Forelimb muscle (tissue), 1 donor: ENCODE results near the gene FLRT2. TPM values are rescaled to one million over a fixed set of nuclear protein-coding genes. Genes with fewer than 3 reads are reported as not detected.
A peak's percentile ranks its signal among the peaks of the same experiment; 100 is the strongest.

Experiments
- DNase-seq: peaks from one replicate; pipeline ENCODE4 v3.0.0-alpha.2; 2013; ENCODE audit warnings: low read depth
- polyA plus RNA-seq: library from polyadenylated mRNA; unstranded; fragments of 120-200 nt; gene quantifications from one replicate; pipeline ENCODE4 v1.2.1, GENCODE V29; 2013; ENCODE audit not compliant: insufficient read length

The FLRT2 gene, protein sequence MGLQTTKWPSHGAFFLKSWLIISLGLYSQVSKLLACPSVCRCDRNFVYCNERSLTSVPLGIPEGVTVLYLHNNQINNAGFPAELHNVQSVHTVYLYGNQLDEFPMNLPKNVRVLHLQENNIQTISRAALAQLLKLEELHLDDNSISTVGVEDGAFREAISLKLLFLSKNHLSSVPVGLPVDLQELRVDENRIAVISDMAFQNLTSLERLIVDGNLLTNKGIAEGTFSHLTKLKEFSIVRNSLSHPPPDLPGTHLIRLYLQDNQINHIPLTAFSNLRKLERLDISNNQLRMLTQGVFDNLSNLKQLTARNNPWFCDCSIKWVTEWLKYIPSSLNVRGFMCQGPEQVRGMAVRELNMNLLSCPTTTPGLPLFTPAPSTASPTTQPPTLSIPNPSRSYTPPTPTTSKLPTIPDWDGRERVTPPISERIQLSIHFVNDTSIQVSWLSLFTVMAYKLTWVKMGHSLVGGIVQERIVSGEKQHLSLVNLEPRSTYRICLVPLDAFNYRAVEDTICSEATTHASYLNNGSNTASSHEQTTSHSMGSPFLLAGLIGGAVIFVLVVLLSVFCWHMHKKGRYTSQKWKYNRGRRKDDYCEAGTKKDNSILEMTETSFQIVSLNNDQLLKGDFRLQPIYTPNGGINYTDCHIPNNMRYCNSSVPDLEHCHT
- polyA plus RNA-seq = 87.7 TPM

DNA sequence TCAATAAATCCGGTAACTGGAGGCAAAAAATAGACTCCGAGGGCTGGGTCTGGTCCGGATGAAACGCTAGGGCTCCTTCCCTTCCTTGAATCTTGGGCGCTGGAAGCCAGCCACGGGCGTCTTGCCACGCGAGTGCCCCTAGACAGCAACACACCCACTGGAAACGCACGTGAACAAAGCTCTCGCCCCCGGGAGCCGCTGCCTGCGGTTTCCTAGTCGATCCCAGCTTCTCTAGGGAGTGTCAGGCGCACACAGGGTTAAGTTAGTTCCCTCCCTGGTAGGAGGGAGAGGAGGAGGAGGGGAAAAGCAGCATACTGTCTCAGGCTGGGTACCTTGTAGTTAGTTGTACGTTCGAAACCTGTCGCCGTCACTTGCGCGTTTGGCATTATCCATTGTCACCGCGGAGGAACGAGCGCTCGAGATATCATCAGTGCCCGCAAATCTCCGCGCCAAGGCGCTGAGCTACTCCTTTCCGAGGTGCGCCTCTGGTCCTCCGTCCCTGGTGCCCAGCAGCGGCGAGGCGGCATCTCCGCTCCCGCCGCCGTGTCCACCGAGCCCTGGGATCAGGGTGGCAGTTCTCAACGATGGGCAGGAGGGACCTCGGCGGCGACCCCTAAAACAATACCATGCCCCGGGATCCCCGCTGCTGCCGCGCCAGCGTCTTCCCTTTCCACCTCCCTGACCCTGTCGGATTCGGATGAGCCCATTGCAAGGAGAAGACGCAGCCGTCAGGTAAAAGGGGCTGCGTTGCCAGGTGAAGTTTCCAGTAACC lies at the start of gene FLRT2:
Gene FLRT2 (plus strand): TSS at position 342 of the 772 bp plus-strand sequence. CDS start 91,371 bp downstream, outside the sequence.
- peak; percentile 60 for DNase-seq

DNA sequence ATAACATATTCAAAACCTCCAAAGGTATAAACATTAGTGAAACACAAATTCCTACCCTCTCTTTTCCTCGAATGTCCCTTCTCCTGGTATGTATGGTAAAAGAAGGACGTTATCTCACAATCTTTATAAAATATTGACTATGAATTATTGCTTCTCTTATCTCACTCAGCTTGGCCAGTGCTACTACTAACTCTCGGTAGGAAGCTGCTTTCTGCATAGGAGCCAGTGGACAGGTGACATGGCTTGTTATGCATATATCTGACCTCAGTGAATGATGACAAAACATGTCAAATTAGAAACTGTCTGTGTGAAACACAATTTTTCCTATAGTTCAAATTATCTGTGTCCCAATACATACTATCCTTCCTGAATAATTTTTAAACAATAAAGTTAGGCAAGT lies 48.5 kb upstream of the FLRT2 start:
- no peak for DNase-seq

DNA sequence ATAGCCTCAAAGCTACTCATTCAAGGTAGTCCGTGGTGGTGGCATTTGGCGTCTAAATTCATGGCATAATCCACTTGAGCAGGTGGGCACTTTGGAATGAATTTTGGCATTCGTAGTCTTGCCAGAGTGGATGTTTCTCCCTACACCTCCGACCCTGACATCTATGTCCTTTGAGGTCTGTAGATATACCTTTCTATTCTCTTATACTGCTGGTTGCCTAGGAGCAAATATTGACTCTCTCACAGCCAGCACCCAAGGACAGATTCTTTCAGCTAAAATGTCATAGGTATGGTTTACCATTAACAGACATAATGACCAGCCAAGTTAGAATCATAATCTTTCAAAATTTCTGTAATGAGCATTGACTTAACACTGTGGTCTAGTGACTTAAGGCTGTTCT lies 47.4 kb upstream of the FLRT2 start:
- no peak for DNase-seq

DNA sequence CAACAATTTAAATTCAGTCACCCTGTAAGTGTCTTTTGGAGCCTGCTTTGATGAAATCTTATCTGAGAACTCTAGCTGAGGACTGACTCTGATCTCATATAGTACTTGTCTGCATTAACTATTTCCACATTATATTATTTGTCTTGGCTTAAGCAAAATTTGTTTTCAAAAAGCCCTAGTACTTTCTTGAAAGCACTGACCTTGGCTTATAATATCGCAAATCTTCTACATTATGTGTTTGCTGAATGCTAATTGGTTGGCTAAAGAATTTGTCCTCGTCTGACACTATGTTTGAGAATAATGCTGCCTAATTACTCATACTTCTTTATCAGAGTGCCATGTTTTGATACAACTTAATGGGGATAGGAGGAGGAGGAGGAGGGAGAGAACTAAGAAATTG lies 46.9 kb upstream of the FLRT2 start:
- DNase-seq = no peak

DNA sequence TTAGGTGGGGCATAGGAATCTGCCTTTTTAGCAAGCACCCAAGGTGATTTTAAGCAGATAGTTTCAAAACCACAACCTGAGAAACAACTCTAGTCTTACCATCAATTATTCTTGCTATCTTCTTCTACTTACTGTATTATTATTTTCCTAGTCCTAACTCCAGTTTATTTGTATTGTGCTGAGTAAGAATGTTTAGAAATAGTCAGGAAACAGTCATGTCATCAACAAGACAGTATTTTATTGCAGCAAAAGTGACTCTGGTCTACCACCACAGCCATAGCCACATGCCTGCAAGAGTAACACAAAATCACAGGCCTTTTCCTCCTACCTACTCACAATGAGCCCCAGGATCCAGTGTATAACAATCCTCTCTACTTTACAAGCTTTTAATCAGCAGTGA lies 46.3 kb upstream of the FLRT2 start:
- no peak for DNase-seq

DNA sequence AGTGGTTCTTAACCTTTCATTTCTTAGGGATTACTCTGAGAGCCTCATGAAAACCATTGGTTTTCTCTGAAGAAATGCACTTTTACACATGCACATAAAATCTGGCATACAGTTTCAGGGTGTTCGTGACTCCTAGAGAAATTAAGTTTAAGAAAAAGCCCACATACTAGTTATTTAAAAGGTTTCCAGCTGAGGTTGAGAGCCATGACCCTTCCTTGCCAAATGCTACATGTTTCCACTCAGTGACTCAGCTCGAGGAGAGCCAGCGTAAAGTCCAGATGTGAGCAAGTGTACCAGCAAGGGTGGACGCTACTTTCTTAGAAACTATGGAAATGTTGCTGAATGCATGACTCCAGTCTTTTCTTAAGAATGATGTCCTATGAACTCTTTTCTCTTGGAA lies 42.7 kb upstream of the FLRT2 start:
- DNase-seq = no peak

DNA sequence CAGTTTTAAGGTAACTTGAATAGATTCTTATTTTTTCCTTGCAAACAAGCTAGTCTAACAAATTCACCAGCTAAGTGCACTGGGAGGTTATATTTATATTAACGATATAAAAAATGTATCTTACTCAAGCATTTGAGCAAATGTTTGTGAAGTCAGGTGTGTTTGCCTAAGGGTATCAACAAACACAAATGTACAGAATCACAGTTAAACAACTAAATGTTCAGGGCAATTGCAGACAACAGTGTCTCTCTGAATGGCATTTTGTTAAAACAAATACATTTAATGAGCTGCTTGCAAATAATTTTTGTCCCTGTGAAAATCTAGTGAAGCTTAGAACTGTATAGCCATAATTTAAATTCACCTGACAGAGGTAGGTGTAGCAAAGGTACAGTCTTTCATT lies 28.2 kb upstream of the FLRT2 start:
- no peak for DNase-seq

DNA sequence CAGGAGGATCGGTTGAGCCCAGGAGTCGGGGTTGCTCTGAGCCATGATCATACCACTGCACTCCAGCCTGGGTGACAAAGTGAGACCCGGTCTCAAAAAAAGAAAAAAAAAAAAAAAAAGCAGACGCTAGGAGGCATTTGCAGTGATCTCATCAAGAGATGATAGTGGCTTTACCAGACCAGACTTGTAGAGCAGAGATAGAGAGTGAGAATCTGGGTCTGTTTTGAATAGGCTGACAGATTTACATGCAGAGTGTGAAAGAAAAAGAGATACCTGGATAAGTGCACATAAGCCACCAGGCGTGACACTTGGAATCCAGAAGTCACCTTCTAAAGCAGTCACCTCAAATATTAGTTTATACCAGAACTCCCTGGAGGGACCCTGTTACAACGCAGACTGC lies 21.1 kb upstream of the FLRT2 start:
- DNase-seq = no peak

DNA sequence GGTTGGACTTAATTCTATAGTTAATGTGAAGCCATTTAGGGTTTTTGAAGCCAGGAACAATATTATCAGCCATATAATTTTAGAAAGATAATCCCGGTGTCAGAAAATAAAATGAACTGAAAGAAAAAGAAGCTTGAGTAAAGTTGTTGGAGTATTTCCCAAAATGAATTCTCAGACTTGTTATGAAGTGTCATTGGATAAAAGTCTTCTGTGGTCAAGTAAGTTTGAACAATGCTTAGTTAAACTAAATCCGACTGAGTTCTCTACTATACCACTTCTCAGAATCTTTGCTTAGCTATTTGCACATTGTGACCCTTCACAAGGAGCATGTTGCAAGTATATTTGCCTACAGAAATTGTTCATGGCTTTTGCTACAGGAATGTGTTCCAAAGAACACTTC lies 17.5 kb upstream of the FLRT2 start:
- no peak for DNase-seq

DNA sequence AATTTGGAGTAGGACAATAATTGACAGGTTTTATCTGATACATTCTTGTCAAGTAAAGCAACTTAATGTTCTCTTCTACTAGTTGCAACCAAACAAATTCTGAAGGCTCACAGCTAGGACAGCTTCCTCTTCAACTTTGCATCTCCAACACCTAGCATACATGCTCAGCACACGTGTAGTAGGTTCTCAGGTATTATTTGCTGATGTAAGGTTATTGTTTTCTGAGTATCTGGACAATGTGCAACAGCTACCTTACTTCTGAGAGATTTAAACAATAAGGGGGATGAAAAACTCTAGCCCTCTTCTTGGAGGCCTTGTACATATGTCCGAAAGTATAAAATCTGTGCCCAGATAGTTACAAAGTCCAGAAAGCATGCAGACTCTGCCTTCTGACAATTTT lies 15.5 kb upstream of the FLRT2 start:
- DNase-seq = no peak

DNA sequence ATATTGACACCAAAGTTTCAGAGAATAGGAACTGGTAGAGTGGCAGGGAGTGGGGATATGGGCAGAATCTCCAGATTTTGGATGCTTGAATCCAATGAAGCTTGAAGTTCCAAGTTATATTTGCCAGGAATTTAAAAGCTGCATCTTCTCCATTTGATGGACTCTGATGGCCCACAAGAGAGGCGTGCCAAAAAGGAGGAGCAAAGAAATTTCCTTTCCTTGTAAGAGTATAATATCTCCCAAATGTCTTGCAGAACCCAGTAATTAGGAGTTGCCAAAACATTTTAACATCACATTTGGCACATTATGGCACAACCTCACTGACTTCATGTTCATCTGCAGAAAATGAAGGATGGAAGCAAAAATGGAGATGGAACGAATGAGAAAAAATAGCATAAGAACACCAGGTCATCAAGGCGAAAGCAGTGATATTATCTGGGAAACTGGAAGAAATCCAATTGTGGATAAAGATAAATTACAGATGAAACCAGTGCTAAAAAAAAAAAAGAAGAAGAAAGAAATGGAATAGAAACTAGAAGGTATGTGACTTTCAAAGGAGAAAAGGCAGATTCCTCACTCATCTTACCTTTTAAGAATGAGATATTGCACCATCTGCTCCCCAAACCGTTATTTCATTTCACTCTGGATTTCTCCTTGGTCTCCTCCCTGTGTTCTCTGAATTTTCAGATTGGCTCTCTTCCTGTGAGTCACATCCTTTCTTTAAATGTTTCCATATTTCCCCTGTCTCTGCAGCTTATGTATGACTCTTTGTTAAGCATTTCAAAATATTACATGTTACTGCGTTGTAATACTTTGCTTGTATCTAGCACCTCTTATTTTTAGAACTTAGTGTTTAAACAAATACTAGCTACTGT lies 13.5 kb upstream of the FLRT2 start:
- peak; percentile 71 for DNase-seq

DNA sequence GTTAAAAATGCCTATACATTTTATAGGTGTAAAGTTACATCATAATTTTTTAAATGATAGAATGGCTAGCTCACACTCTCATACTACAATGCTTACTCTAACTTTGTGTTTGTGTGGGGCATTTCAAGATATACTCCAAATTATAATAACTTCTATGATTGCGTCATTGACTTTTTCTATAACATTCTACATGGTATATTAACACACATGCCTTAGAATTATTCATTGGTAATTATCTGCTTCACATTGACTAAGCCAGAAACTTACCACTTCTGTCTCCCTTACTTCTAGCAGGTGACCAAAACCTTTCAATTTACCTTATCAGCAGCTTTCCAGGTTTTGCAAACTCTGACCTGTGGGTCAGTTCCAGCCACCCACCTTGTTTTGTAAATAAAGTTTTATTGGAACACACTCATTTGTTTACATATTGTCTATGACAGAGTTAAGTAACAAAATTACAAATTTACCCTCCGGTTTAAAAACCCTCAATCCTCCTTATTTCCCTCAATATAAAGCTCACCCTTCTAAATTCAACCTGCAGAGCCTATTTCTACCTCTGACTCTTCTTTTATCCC lies 12.7 kb upstream of the FLRT2 start:
- DNase-seq = no peak

DNA sequence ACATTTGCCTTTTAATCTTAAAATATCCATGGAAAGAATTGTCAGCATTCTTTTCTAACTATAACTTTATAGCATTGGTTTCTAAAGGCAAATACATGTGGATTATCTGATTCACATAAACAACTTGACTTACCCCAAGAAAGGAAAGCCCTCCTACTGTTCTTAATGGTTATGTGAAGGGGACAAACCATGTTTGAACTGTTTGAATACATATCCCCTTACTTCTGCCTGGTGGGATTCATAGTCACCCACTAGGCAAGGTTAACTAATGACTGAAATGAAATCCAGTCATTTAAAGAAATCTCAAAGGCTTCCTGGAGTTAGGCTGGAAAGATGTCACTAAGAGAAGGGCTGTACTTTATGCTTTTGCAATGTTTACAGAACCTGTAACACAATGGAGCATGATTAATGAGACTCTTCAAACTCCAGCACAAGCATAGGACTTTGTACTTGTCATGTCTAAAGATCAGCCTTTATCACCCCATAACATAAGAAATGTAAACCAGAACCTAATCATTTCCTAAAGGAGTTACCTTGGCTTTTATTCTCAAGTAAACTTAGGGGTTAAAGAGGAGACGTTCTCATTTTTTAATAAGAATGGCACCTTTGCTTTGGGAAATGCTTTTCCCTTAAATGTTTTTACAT lies 10.2 kb upstream of the FLRT2 start:
- DNase-seq = no peak

DNA sequence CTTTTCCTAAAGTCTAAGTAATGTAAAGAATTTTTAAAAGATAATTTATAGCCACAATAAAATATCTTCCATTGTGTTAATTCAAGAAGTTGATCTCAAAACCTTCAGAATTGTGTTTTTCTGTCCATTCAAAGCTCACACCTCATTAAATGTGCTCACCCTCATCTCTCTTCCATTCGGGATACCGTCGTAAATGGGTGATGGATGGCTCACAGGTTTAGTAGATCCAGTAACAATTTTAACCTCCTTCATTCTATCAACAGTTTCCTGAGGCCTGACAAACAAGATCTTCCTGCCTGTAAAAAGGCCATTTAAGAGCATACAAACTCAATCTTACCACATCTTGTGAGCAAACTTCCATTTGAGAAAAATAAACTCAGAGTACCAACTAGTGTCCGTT lies 9.4 kb upstream of the FLRT2 start:
- no peak for DNase-seq

DNA sequence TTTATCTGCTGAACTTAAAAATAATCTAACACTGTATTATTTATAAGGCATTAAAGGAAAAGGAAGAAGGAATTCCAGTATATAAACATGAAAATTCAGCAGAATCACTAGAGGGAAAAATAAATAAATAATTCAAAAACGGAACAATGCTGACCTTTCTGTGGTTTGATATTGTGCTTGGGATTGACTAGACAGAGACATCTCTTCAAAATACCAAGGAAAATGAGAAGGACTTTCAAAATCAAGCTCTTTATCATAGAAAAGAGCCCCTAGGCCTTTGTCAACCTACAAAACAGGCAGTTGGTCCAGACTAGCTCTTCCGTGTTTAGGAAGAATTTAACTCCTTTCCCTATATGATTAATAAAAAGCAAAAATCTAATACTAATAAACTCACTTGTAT lies 6.3 kb upstream of the FLRT2 start:
- no peak for DNase-seq

DNA sequence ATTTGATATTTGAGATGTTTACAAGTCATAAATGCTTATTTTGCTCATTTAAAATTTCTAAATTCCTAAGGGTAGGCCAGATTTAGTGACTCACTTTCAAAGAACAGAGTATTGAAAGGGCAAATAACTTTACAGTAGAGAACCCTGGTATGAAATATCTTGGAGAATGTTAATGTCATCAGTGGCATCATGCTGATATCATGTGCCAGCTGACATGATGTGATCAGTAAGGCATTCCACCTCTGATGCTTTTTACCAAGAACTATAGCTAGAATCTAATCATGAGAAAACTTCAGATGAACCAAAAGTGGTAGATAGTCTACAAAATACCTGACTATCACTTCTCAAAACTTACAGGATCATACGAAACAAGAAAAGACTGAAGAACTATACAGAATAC lies 2.9 kb upstream of the FLRT2 start:
- no peak for DNase-seq

DNA sequence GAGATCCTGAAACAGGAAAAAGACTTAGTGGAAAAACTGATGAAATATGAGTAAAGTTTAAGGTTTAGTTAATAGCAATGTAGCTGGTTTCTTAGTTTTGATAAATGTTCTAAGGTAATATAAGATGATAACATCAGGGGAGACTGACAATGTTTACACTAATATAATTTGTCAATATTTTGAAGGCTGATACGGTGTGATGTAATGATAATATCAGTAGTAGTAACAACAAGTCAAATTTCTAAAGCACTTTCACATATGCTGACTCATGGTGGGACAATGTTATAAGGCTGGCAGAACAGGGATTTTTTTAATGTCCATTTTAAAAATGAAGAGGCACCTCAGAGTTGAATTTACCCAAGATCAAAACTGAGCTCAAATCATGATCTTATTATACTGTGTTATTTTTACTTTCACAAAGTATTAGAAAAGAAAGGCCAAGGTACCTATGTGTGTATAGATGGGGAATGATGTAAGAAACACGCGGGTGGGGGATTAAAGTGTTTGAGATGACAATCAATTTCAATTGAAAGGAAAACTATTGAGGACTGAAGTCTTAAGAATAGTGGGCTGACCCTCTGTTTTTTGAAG lies 2.4 kb upstream of the FLRT2 start:
- no peak for DNase-seq

DNA sequence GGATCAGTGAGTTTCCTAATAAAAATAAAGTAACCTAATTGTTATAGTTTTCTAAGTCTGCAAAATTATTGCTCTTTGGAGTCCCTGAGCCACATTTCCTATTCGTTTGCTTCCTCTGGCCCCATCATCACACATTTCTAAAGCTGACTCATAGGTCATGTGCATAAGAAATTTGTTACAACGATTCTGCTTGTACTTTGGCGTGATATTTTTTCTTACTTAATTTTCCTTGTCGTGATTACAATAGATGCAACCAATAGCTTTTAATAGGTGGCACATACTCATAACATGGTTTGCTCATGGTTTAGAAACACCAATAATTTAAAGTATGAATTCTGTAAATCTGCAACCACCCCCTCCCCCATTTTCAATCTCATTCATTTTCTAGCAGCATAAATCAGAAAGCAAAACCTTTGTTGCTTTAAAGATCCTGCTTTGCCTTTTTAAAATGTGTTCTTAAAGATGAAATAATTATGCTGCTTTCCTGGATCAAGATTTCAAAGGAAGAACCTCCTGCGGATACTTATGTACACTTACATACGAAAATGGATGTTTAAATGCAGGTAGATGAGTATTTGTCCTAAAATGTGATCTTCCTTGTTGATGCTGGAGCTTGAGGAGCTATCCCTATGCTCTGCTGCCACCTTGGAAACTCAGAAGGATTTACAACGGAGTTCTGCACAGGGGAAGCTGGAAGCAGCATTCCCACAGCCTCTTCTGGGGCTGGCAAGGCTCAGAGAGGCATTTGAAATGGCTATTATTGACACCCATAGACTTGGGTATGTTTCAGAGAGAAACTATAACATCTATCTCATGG lies 1.7 kb upstream of the FLRT2 start:
- peak; percentile 83 for DNase-seq

DNA sequence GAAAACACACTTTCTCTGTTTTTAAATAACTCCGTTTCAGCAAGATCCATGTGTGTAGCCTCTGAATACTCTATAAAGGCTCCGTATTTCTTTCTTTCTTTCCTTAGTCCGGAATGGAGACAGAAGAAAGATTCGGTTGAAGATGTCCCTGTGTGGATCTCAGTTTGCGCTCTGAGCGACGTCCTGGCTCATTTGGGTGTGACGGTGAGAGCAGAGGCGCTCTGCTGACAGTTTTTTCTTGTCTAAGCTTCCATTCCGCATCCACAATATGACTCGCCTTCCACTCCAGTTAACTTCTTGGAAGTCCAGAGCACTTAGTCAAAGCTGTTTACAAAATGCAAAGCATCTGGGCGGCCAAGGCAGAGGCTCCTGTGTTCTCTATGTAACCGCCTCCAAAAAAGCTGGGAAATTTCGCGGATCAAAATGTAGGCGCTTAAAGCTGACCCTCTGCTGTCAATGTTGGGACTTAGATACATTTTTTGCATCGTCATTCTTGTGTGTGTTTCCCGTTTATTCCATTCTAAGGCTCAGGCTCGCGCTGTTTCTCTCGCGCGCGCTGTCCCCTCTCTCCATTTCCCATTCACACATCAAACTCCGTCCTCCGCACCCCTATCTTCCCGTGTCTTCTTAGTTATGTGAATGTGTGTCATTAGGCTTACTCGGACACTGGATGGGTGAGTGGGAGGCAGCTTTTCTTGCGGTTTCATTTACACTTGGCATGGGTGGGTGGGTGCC lies 880 bp upstream of the FLRT2 start:
- peak; percentile 41 for DNase-seq
